ENCODE measurements around the gene ERCC3. TPM values are rescaled to one million over a fixed set of nuclear protein-coding genes. Genes with fewer than 3 reads are reported as not detected.
A peak's percentile ranks its signal among the peaks of the same experiment; 100 is the strongest.

The ERCC3 gene
- total and polyA plus RNA-seq, 2 donors (not counting 1 experiment from before 2014, with no cell fraction given) = 37.7 to 38.2 TPM

DNA sequence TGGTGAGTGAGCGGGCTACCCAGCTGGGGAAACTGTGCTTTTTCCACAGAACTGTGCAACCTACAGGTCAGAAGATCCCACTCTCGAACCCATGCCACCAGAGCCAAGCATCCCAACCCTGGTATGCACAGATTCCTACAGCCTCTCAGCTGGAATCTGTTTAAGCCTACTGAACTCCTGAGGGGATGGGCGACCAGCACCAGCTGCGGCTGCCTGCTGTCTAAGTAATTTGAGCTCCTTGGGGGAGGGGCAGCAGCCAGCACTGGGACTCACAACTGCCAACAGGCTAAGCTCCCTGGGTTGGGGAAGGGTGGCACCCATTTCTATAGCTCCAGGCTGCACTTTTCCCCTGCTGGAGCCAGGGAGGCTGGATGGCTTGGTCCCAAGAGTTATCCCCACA, 85.6 kb downstream of the ERCC3 start:
- Histone ChIP-seq H3K4me3 (replicated peaks in 1 of 4; ENCODE audit: control extremely low read depth in 1 of 4, insufficient read depth in 1 of 4, low read depth in 3 of 4, low read length in 4 of 4) (no peak overlapping the region), H3K9me3 (ENCODE audit: control insufficient read depth, insufficient read depth, low read depth, low read length) (no peaks in the 10 kb centered on the region), H4K20me1 (ENCODE audit: control insufficient read depth, extremely low read depth, insufficient read depth, low read length) (no peaks in the 10 kb centered on the region), H3K36me3 (ENCODE audit: control insufficient read depth, insufficient read depth, low read length) (no peaks in the 10 kb centered on the region), H3K4me2 (ENCODE audit: extremely low read depth, insufficient read depth, low read length) (no peak overlapping the region), H2AFZ (ENCODE audit: low read length) (no peak overlapping the region), H3K9ac (ENCODE audit: insufficient read depth, low read length) (no peak overlapping the region), H3K4me1 (ENCODE audit: control insufficient read depth, extremely low read depth, insufficient read depth, low read length) (no peaks in the 10 kb centered on the region), H3K27me3 (ENCODE audit: control insufficient read depth, insufficient read depth, low read length) (peaks cover 6% of the 10 kb centered on the region), H3K27ac (ENCODE audit: insufficient read depth, low read length) (no peak overlapping the region), H3K79me2 (ENCODE audit: control insufficient read depth, insufficient read depth, low read length) (no peaks in the 10 kb centered on the region)
- peak; percentile 61 to 62 for DNase-seq (ENCODE audit: low read depth in 2 of 2)
- TF ChIP-seq, protein P1, sequence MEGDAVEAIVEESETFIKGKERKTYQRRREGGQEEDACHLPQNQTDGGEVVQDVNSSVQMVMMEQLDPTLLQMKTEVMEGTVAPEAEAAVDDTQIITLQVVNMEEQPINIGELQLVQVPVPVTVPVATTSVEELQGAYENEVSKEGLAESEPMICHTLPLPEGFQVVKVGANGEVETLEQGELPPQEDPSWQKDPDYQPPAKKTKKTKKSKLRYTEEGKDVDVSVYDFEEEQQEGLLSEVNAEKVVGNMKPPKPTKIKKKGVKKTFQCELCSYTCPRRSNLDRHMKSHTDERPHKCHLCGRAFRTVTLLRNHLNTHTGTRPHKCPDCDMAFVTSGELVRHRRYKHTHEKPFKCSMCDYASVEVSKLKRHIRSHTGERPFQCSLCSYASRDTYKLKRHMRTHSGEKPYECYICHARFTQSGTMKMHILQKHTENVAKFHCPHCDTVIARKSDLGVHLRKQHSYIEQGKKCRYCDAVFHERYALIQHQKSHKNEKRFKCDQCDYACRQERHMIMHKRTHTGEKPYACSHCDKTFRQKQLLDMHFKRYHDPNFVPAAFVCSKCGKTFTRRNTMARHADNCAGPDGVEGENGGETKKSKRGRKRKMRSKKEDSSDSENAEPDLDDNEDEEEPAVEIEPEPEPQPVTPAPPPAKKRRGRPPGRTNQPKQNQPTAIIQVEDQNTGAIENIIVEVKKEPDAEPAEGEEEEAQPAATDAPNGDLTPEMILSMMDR (conservative IDR thresholded peaks at IDR 0.05 in 1 of 2, IDR thresholded peaks at IDR 0.05 in 1 of 2; ENCODE audit: low read depth in 1 of 2, low read length in 2 of 2) = no peak

Other genes starting within 250 kb of the ERCC3 start
- 68.7 and 119 TPM in 2 replicates for gene BIN1, start 187.0 kb downstream of the ERCC3 start, total RNA-seq
- gene BIN1, start 187.0 kb downstream of the ERCC3 start, polyA plus RNA-seq = 17.3 and 18.8 TPM in 2 replicates
- gene CYP27C1, start 73.8 kb downstream of the ERCC3 start, total RNA-seq = not detected in 2 replicates
- gene CYP27C1, start 73.8 kb downstream of the ERCC3 start, polyA plus RNA-seq = 0.07 TPM in 1 of 2 replicates, not detected in the other
- gene MAP3K2, start 93.8 kb upstream of the ERCC3 start, total RNA-seq = 30.1 and 32.6 TPM in 2 replicates
- 9.7 and 15.6 TPM in 2 replicates for gene MAP3K2, start 93.8 kb upstream of the ERCC3 start, polyA plus RNA-seq
- gene PROC, start 124.3 kb upstream of the ERCC3 start, total RNA-seq = not detected in 2 replicates
- not detected in 2 replicates for gene PROC, start 124.3 kb upstream of the ERCC3 start, polyA plus RNA-seq
- gene IWS1, start 232.3 kb upstream of the ERCC3 start, total RNA-seq = 34.7 and 44.1 TPM in 2 replicates
- 47.4 and 56.0 TPM in 2 replicates for gene IWS1, start 232.3 kb upstream of the ERCC3 start, polyA plus RNA-seq
- gene MYO7B, start 241.5 kb upstream of the ERCC3 start, total RNA-seq = under 0.01 TPM in 1 of 2 replicates, not detected in the other
- not detected in 2 replicates for gene MYO7B, start 241.5 kb upstream of the ERCC3 start, polyA plus RNA-seq